ENCODE data around the gene FOSL1. TPM values are rescaled to one million over a fixed set of nuclear protein-coding genes. Genes with fewer than 3 reads are reported as not detected.

The FOSL1 gene
- total RNA-seq, 6 experiments from 2014 or later, result 0.35 to 1.2 (median 0.89) TPM; not detected in 2

DNA sequence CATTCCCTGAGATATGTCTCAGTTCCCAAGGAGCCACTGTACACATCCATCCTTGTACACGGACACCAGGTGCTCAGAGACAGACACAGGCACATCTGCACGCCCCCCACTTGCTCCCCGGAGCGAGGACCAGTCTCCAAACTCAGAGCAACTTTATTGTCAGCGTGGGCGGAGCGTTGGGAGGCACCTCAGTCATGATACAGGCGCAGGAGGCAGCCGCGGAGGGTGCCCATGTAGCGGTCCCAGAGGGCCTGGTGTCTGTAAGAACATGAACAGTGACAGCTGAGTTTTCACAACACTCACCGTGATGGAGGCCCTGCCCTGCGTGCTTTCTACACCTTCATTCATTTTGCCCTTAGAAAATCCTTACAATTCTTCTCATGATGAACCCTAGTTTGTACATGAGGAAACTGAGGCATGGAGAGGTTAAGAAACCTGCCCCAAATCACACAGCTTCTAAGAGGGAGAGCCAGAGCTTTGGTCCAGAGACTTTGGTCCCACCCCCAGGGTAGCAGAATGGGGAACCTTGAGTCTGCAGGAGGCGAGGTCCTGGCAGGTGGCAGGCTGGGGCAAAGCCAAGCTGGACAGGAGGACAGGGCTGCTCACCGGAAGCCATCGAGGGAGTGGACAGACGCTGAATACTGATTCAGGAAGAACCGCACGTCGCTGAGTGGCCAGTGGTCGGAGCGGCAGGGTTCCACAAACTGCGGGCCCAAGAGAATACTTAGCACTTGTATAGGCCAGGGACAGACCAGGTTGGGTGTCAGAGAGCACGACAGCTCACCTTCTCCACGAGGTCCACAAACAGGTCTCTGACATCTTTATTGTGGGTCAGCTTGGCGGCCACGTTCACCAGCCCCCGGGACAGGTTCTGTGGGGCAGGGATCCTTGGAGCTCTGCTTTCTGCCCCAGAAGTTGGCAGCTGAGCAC, 16.1 kb downstream of the FOSL1 start:
- Histone ChIP-seq H3K4me1 (peaks cover 0 to 10% (median 5%) of the 10 kb centered on the region in 4 donors), H3K9me3 (no peaks in the 10 kb centered on the region), H3K36me3 (peaks cover 0 to 11% (median 0%) of the 10 kb centered on the region in 4 donors), H3K27ac (no peak overlapping the region), H3K27me3 (no peaks in the 10 kb centered on the region), H3K4me3 (no peak overlapping the region)
- TF ChIP-seq POLR2A (IDR thresholded peaks at IDR 0.05), result no peak
- TF ChIP-seq, protein P1, sequence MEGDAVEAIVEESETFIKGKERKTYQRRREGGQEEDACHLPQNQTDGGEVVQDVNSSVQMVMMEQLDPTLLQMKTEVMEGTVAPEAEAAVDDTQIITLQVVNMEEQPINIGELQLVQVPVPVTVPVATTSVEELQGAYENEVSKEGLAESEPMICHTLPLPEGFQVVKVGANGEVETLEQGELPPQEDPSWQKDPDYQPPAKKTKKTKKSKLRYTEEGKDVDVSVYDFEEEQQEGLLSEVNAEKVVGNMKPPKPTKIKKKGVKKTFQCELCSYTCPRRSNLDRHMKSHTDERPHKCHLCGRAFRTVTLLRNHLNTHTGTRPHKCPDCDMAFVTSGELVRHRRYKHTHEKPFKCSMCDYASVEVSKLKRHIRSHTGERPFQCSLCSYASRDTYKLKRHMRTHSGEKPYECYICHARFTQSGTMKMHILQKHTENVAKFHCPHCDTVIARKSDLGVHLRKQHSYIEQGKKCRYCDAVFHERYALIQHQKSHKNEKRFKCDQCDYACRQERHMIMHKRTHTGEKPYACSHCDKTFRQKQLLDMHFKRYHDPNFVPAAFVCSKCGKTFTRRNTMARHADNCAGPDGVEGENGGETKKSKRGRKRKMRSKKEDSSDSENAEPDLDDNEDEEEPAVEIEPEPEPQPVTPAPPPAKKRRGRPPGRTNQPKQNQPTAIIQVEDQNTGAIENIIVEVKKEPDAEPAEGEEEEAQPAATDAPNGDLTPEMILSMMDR (IDR thresholded peaks at IDR 0.05), result no peak
- intact Hi-C loops (cut with DNase I), result loop anchor here (10.0 kb wide), 1 partner anchor 101 kb away; no protein-coding TSS in a partner anchor
- DNase-seq (no peak), ATAC-seq (no peak)
- 90% methylated on average over 13 of the region's 28 CpGs for WGBS (ENCODE audit: insufficient coverage, low coverage, low lambda C conversion rate, missing lambda C conversion rate)

- peaks cover 0 to 11% (median 0%) of the 10 kb centered on the region in 4 donors for H3K36me3 ChIP-seq
- intact Hi-C loops (cut with DNase I), result loop anchor here (10.0 kb wide), 1 partner anchor 102 kb away; no protein-coding TSS in a partner anchor
- H3K4me3 ChIP-seq, result no peak overlapping the region
- no peak overlapping the region for H3K27ac ChIP-seq
- no peak for ATAC-seq
- H3K4me1 ChIP-seq, result peaks cover 0 to 7% (median 2%) of the 10 kb centered on the region in 4 donors
- TF ChIP-seq, protein P1 (IDR thresholded peaks at IDR 0.05), result no peak
- TF ChIP-seq POLR2A (IDR thresholded peaks at IDR 0.05), result no peak
- no CpG with 5 or more reads among the region's 13 CpGs for WGBS (ENCODE audit: insufficient coverage, low coverage, low lambda C conversion rate, missing lambda C conversion rate)
- DNase-seq, result no peak
- H3K27me3 ChIP-seq, result no peaks in the 10 kb centered on the region
- H3K9me3 ChIP-seq, result no peaks in the 10 kb centered on the region
Measured at GRCh38 chr11:65883058-65883761, 17.0 kb downstream of the FOSL1 start.

DNA sequence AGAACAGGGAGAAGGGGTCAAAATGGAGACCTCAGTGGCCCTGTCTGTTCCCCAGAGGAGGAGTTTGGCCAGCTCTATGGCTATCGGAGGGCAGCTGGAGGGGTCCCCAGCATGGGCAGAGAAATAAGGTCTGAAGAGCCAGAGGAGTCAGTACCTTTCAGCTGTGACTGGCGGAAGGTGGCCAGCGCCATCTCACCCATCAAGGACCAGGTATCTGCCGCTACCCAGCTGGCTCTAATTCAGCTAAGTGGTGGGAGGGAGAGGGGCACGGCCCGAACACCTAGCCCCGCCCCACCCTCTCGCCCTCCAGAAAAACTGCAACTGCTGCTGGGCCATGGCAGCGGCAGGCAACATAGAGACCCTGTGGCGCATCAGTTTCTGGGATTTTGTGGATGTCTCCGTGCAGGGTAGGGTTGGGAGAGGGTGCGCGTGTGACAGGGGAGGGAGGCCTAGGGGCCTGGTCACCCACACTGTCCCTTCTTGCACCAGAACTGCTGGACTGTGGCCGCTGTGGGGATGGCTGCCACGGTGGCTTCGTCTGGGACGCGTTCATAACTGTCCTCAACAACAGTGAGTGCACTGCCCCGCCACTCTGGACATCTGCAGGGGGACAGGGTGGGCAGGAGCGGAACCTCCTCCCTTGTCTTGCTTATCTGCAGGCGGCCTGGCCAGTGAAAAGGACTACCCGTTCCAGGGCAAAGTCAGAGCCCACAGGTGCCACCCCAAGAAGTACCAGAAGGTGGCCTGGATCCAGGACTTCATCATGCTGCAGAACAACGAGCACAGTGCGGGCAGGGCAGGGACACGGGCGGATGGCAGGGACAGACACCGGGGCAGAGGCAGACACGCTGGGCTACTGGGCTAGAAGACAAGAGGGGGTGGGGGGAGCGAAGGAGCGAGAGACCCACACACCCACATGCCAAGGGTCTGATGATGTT, 17.8 kb downstream of the FOSL1 start:
- TF ChIP-seq POLR2A (IDR thresholded peaks at IDR 0.05), result no peak
- TF ChIP-seq, protein P1 (IDR thresholded peaks at IDR 0.05), result no peak
- intact Hi-C loops (cut with DNase I), result loop anchor here (10.0 kb wide), 1 partner anchor 102 kb away; no protein-coding TSS in a partner anchor
- H3K27ac ChIP-seq, result no peak overlapping the region
- no peaks in the 10 kb centered on the region for H3K9me3 ChIP-seq
- no peak for ATAC-seq
- no peak overlapping the region for H3K4me3 ChIP-seq
- peaks cover 0 to 2% (median 0%) of the 10 kb centered on the region in 4 donors for H3K4me1 ChIP-seq
- 79% methylated on average over 10 of the region's 30 CpGs for WGBS (ENCODE audit: insufficient coverage, low coverage, low lambda C conversion rate, missing lambda C conversion rate)
- peaks cover 0 to 11% (median 0%) of the 10 kb centered on the region in 4 donors for H3K36me3 ChIP-seq
- DNase-seq, result no peak
- H3K27me3 ChIP-seq, result no peaks in the 10 kb centered on the region
